Stimulated activated CD8-positive, alpha-beta memory T cell treated with anti-CD3 and anti-CD28 coated beads, Interleukin-4, amount 100 ng/mL, for 24 hours (primary cell): ENCODE results near the gene TIMELESS.
"Not testable (repeated sequence)": the region's sequence is repeated elsewhere in the genome, so short reads cannot be mapped to it uniquely, and the experiment has no call there.

Experiments
- DNase-seq: peaks from one replicate; pipeline ENCODE4 v3.0.0-alpha.2; 2020; ENCODE audit warnings: low read depth

The TIMELESS gene

GRCh38 chr12:56468216-56469006, 19.2 kb upstream of the TIMELESS start, which contains the start of gene SPRYD4:
SPRYD4 (plus strand) TSS chr12:56468578; CDS start chr12:56468592, 14 bp downstream.
- peak; percentile 90 for DNase-seq

GRCh38 chr12:56462565-56462964, 13.3 kb upstream of the TIMELESS start:
- no peak for DNase-seq

- DNase-seq: no peak
These were observed 12.3 kb upstream of the TIMELESS start for GRCh38 chr12:56461235-56462159.

GRCh38 chr12:56457817-56458216, 8.6 kb upstream of the TIMELESS start:
- DNase-seq: no peak

- DNase-seq: no peak
These were observed 5.3 kb upstream of the TIMELESS start, which contains the start of gene MIP for GRCh38 chr12:56454557-56454956. MIP (minus strand) TSS chr12:56454657; CDS start chr12:56454613, 44 bp downstream.

GRCh38 chr12:56451147-56451546, 1.9 kb upstream of the TIMELESS start:
- no peak for DNase-seq

- no peak for DNase-seq
These were observed 1.0 kb upstream of the TIMELESS start for GRCh38 chr12:56450241-56450640.

- DNase-seq: no peak
These were observed 377 bp upstream of the TIMELESS start for GRCh38 chr12:56449622-56449984.

GRCh38 chr12:56443208-56443607, 6.0 kb downstream of the TIMELESS start:
- not testable (repeated sequence) for DNase-seq

- no peak for DNase-seq
These were observed 11.6 kb downstream of the TIMELESS start for GRCh38 chr12:56437430-56438176.

- no peak for DNase-seq
These were observed 14.4 kb downstream of the TIMELESS start for GRCh38 chr12:56434828-56435227.

GRCh38 chr12:56431850-56432249, 17.4 kb downstream of the TIMELESS start:
- no peak for DNase-seq

GRCh38 chr12:56431288-56431687, 17.9 kb downstream of the TIMELESS start:
- no peak for DNase-seq

- DNase-seq: no peak
These were observed 23.2 kb downstream of the TIMELESS start for GRCh38 chr12:56425940-56426438.

GRCh38 chr12:56425193-56425592, 24.0 kb downstream of the TIMELESS start:
- DNase-seq: no peak

GRCh38 chr12:56420411-56420810, 28.8 kb downstream of the TIMELESS start:
- DNase-seq: no peak

GRCh38 chr12:56417739-56418138, 31.5 kb downstream of the TIMELESS start:
- DNase-seq: no peak

GRCh38 chr12:56414401-56414800, 34.8 kb downstream of the TIMELESS start:
- DNase-seq: no peak

- DNase-seq: no peak
These were observed 35.8 kb downstream of the TIMELESS start for GRCh38 chr12:56413392-56413791.

GRCh38 chr12:56411781-56412639, 37.2 kb downstream of the TIMELESS start:
- DNase-seq: no peak

GRCh38 chr12:56410768-56411167, 38.5 kb downstream of the TIMELESS start:
- DNase-seq: no peak
